OCI-LY7 (cell line): ENCODE results near the gene HOXA4. TPM values are rescaled to one million over a fixed set of nuclear protein-coding genes. Genes with fewer than 3 reads are reported as not detected.

Source experiments
- BruUV-seq: library from RNA; stranded (reverse); fragments of 400-500 nt; replicated peaks from 2 replicates; lab custom pipeline; 2021; lab: Mats Ljungman, UMichigan
- CTCF ChIA-PET: fragments of 300-600 bp; sonication (Branson Sonifier 250); formaldehyde crosslinking; loops from one replicate; lab custom pipeline; 2022; ENCODE audit warnings: antibody characterized with exemption; ENCODE audit not compliant: unreplicated experiment; lab: Charles Lee
- POLR2A ChIA-PET: fragments of 300-600 bp; sonication (Branson Sonifier 250); formaldehyde crosslinking; loops from one replicate; lab custom pipeline; 2022; ENCODE audit warnings: antibody characterized with exemption; lab: Charles Lee
- DNase-seq: peaks from one replicate; pipeline ENCODE4 v3.0.0-alpha.2; 2015; ENCODE audit warnings: low spot score
- H2AFZ ChIP-seq: fragments of 200-600 bp; sonication (generic), shearing (Covaris generic); 2 replicates; pipeline ENCODE4 v1.6.1; 2014; ENCODE audit warnings: mild to moderate bottlenecking, antibody characterized with exemption, low read length, moderate library complexity
- H3K27ac ChIP-seq: fragments of 200-600 bp; sonication (generic); 2 replicates; pipeline ENCODE4 v1.5.1; 2014; ENCODE audit warnings: mixed run types, low read depth, mild to moderate bottlenecking, moderate library complexity, low read length, inconsistent platforms; ENCODE audit not compliant: poor library complexity, severe bottlenecking
- H3K36me3 ChIP-seq: fragments of 200-600 bp; sonication (generic); 2 replicates; pipeline ENCODE4 v1.6.1; 2014; ENCODE audit warnings: mild to moderate bottlenecking, antibody characterized with exemption, low read length, moderate library complexity, mixed read lengths; ENCODE audit not compliant: insufficient read depth
- H3K4me1 ChIP-seq: fragments of 200-600 bp; sonication (generic); 2 replicates; pipeline ENCODE4 v1.5.1; 2014; ENCODE audit warnings: mild to moderate bottlenecking, low read length; ENCODE audit not compliant: insufficient read depth, poor library complexity, severe bottlenecking
- H3K4me2 ChIP-seq: fragments of 200-600 bp; sonication (generic); 2 replicates; pipeline ENCODE4 v1.6.1; 2014; ENCODE audit warnings: mild to moderate bottlenecking, low read length
- H3K4me3 ChIP-seq: fragments of 200-600 bp; sonication (generic); 2 replicates; pipeline ENCODE4 v1.5.1; 2014; ENCODE audit warnings: mild to moderate bottlenecking, low read depth, low read length; ENCODE audit not compliant: poor library complexity, severe bottlenecking
- H3K79me2 ChIP-seq: fragments of 200-600 bp; sonication (generic); 2 replicates; pipeline ENCODE4 v1.6.1; 2016; ENCODE audit warnings: low read depth, mild to moderate bottlenecking, low read length, moderate library complexity, mixed read lengths; ENCODE audit not compliant: insufficient read depth
- H3K9me2 ChIP-seq: fragments of 200-600 bp; sonication (generic); 2 replicates; pipeline ENCODE4 v1.6.1; 2016; ENCODE audit warnings: mild to moderate bottlenecking, low read length, mixed read lengths; ENCODE audit not compliant: insufficient read depth
- H3K9me3 ChIP-seq: fragments of 200-600 bp; sonication (generic); 2 replicates; pipeline ENCODE4 v1.6.1; 2014; ENCODE audit warnings: mild to moderate bottlenecking, mixed run types, low read length, mixed read lengths
- H4K20me1 ChIP-seq: fragments of 200-600 bp; sonication (generic); 2 replicates; pipeline ENCODE4 v1.6.1; 2014; ENCODE audit warnings: mild to moderate bottlenecking, antibody characterized with exemption, low read length, moderate library complexity, mixed read lengths; ENCODE audit not compliant: insufficient read depth
- CTCF ChIP-seq: fragments of 200-600 bp; sonication (generic); conservative IDR thresholded peaks from 2 replicates; pipeline ENCODE4 v1.5.1; 2014; ENCODE audit warnings: mild to moderate bottlenecking, antibody characterized with exemption, low read length, moderate library complexity, mixed read lengths
- EZH2phosphoT487 ChIP-seq: fragments of 200-600 bp; sonication (generic); IDR thresholded peaks from 2 replicates; pipeline ENCODE4 v1.6.1; 2018; ENCODE audit warnings: low read depth, borderline replicate concordance, mild to moderate bottlenecking, mixed run types, antibody characterized with exemption, low read length, moderate library complexity, mixed read lengths
- intact Hi-C: fragments of 100-400 bp; cut with micrococcal nuclease; formaldehyde crosslinking; loops from one replicate; pipeline ENCODE4 v1.10.0; 2022; ENCODE audit not compliant: unreplicated experiment
- total RNA-seq, 2 experiments: library from RNA; depleted of rRNA in 1 of 2; stranded (reverse); fragments of >200 nt in 1 of 2; shearing (Covaris generic) in 1 of 2; gene quantifications; 2 replicates each; pipeline ENCODE4 v1.2.3, GENCODE V29; 2014 to 2022

The HOXA4 gene
- total RNA-seq, 2 experiments from 2014 or later, result 2.0 TPM; not detected in 1

- ChIA-PET CTCF (interaction anchor here (1.4 kb wide), 1 partner anchor 19 kb away, joined by 5 read pairs; the partner anchor contains the start of gene HOXA4), POLR2A (interaction anchor here (0.7 to 2.2 kb wide), 8 partner anchors 13 to 462 kb away, joined by 3 to 5 read pairs (median 4); partner anchors contain the start of genes HOXA1 and HOXA4)
- DNase-seq, result peak; percentile 24
- Histone ChIP-seq H3K4me3 (peak overlapping the region; percentile 75), H3K4me1 (peaks cover 40% of the 10 kb centered on the region), H3K9me2 (no peaks in the 10 kb centered on the region), H3K36me3 (no peaks in the 10 kb centered on the region), H3K79me2 (peaks cover 8% of the 10 kb centered on the region; the same call in 1 of the 2 replicates), H4K20me1 (no peaks in the 10 kb centered on the region), H3K9me3 (no peaks in the 10 kb centered on the region), H3K4me2 (peak overlapping the region; percentile 94), H3K27ac (no peak overlapping the region), H2AFZ (peak overlapping the region; percentile 95)
- intact Hi-C loops, result loop anchor here (2.0 to 10.0 kb wide), 3 partner anchors 53 to 1255 kb away; no protein-coding TSS in a partner anchor
- no peak for TF ChIP-seq CTCF
- TF ChIP-seq EZH2phosphoT487, result no peak
- BruUV-seq, result no TSS peak
Measured at GRCh38 chr7:27149842-27150567, 19.4 kb upstream of the HOXA4 start.

- BruUV-seq, result no TSS peak
- peak overlapping the region; percentile 94 for H3K4me2 ChIP-seq
- TF ChIP-seq CTCF (no peak), EZH2phosphoT487 (no peak)
- no peaks in the 10 kb centered on the region for H4K20me1 ChIP-seq
- DNase-seq, result no peak
- peaks cover 36% of the 10 kb centered on the region for H3K4me1 ChIP-seq
- peak overlapping the region; percentile 75 for H3K4me3 ChIP-seq
- H3K9me2 ChIP-seq, result no peaks in the 10 kb centered on the region
- CTCF ChIA-PET, result interaction anchor here (0.6 kb wide), 1 partner anchor 784 kb away, joined by 3 read pairs; no protein-coding TSS in a partner anchor
- peaks cover 8% of the 10 kb centered on the region; the same call in 1 of the 2 replicates for H3K79me2 ChIP-seq
- no peak overlapping the region for H3K27ac ChIP-seq
- H2AFZ ChIP-seq, result no peak overlapping the region
- peaks cover 7% of the 10 kb centered on the region for H3K36me3 ChIP-seq
- intact Hi-C loops, result no loop called here
- no peaks in the 10 kb centered on the region for H3K9me3 ChIP-seq
- POLR2A ChIA-PET, result interaction anchor here (0.8 to 2.2 kb wide), 5 partner anchors 14 to 283 kb away, joined by 3 to 5 read pairs (median 4); partner anchors contain the start of gene HOXA1
Measured at GRCh38 chr7:27148756-27149641, 18.4 kb upstream of the HOXA4 start.
